ENCODE data around the gene ARMC9.

DNA sequence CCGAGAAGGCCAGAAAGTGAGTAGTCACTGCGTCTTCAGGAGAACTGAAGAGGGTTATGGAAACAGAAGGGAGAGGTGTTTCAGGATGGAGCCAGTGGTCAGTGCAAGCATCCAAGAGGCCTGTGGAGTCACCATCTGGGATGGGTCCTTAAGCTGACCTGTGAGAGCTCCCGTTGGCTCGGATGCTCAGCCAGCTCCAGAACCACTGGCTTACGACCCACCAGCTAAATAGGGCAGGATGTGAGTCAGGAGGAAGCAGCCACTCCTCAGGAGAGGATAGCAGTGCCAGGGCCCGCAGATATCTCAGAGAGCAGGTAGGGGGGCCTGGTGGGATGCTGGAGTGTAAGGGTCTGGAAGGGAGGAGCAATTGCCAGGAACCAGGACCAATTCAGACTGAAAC, 134.0 kb downstream of the ARMC9 start:
- TF ChIP-seq POLR2A (IDR thresholded peaks at IDR 0.05) (no peak), EP300 (IDR thresholded peaks at IDR 0.05; ENCODE audit: low read depth) (no peak), POLR2AphosphoS5 (IDR thresholded peaks at IDR 0.05) (no peak)
- TF ChIP-seq, protein P1, sequence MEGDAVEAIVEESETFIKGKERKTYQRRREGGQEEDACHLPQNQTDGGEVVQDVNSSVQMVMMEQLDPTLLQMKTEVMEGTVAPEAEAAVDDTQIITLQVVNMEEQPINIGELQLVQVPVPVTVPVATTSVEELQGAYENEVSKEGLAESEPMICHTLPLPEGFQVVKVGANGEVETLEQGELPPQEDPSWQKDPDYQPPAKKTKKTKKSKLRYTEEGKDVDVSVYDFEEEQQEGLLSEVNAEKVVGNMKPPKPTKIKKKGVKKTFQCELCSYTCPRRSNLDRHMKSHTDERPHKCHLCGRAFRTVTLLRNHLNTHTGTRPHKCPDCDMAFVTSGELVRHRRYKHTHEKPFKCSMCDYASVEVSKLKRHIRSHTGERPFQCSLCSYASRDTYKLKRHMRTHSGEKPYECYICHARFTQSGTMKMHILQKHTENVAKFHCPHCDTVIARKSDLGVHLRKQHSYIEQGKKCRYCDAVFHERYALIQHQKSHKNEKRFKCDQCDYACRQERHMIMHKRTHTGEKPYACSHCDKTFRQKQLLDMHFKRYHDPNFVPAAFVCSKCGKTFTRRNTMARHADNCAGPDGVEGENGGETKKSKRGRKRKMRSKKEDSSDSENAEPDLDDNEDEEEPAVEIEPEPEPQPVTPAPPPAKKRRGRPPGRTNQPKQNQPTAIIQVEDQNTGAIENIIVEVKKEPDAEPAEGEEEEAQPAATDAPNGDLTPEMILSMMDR (IDR thresholded peaks at IDR 0.05), result no peak
